Measurements from ENCODE around the gene DLGAP1. TPM values are rescaled to one million over a fixed set of nuclear protein-coding genes. Genes with fewer than 3 reads are reported as not detected.

DLGAP1 gene
- total and polyA plus RNA-seq, 2 of the 4 experiments (the other 2 are of a cell fraction): under 0.01 to 0.09 TPM

- no peak overlapping the region for H2BK5ac ChIP-seq (ENCODE audit: low read depth, low read length, poor library complexity, severe bottlenecking)
- no peak overlapping the region for H3K56ac ChIP-seq (ENCODE audit: extremely low read depth, insufficient read depth, low read length)
- no peak overlapping the region for H2AK5ac ChIP-seq (ENCODE audit: low read depth, low read length)
- POLR2A ChIA-PET (ENCODE audit: unreplicated experiment): no interaction called here
- H3K9me1 ChIP-seq (ENCODE audit: insufficient read depth, low read length): no peaks in the 10 kb centered on the region
- no peak overlapping the region for H2AFZ ChIP-seq (replicated peaks; ENCODE audit: low read length, poor library complexity)
- H2BK20ac ChIP-seq (ENCODE audit: low read depth, low read length): no peak overlapping the region
- H3K4me1 ChIP-seq (ENCODE audit: control insufficient read depth, insufficient read depth, low read length): no peaks in the 10 kb centered on the region
- H2BK120ac ChIP-seq (ENCODE audit: low read depth, low read length): no peak overlapping the region
- in situ Hi-C loops (cut with MboI; ENCODE audit: low sequenced_read_pairs): loop anchor here (10.0 kb wide), 1 partner anchor 60 kb away; no protein-coding TSS in a partner anchor
- ATAC-seq (ENCODE audit: low read depth) (no peak), DNase-seq (no peak)
- no peak overlapping the region for H3K9ac ChIP-seq (ENCODE audit: low read depth, low read length)
- no peak overlapping the region for H2BK15ac ChIP-seq (ENCODE audit: low read depth, low read length)
- no peaks in the 10 kb centered on the region for H3K36me3 ChIP-seq (ENCODE audit: control insufficient read depth, insufficient read depth, low read length)
- CTCF ChIA-PET: no interaction called here
- peaks cover 5% of the 10 kb centered on the region; the same call in 1 of the 2 replicates for H3K9me3 ChIP-seq (ENCODE audit: control insufficient read depth, insufficient read depth, low read length)
- H3K14ac ChIP-seq (replicated peaks; ENCODE audit: low read depth, low read length): no peak overlapping the region
- H3K79me1 ChIP-seq (ENCODE audit: low read depth in 1 of 2, low read length in 2 of 2): no peaks in the 10 kb centered on the region
- no peak overlapping the region for H3K23ac ChIP-seq (ENCODE audit: low read depth, low read length)
- no peak overlapping the region for H3K4ac ChIP-seq (ENCODE audit: low read depth, low read length)
- H2AK9ac ChIP-seq (replicated peaks; ENCODE audit: low read depth, low read length, poor library complexity): no peak overlapping the region
- BruUV-seq (replicated peaks): no TSS peak
- no peaks in the 10 kb centered on the region for H3K27me3 ChIP-seq (ENCODE audit: control insufficient read depth, insufficient read depth, low read length)
- no peak overlapping the region for H3K18ac ChIP-seq (ENCODE audit: low read depth, low read length)
- no peak overlapping the region for H3K4me3 ChIP-seq (ENCODE audit: insufficient read depth, low read depth, low read length)
- no peak overlapping the region for H4K91ac ChIP-seq (ENCODE audit: insufficient read depth, low read depth, low read length)
- H3K4me2 ChIP-seq (ENCODE audit: low read depth, low read length): no peak overlapping the region
- H4K8ac ChIP-seq (ENCODE audit: low read depth in 2 of 2, low read length in 2 of 2): no peak overlapping the region
- H3K27ac ChIP-seq (ENCODE audit: insufficient read depth, low read length): no peak overlapping the region
- intact Hi-C loops (cut with micrococcal nuclease): no loop called here
- TF ChIP-seq RFX5 (IDR thresholded peaks at IDR 0.05; ENCODE audit: low read depth, low read length): no peak
- TF ChIP-seq CEBPB (IDR thresholded peaks at IDR 0.05; ENCODE audit: low read depth, low read length): no peak
- TF ChIP-seq MAZ (IDR thresholded peaks at IDR 0.05; ENCODE audit: borderline replicate concordance, low read depth, low read length): no peak
- no peak for TF ChIP-seq ELK1 (IDR thresholded peaks at IDR 0.05; ENCODE audit: borderline replicate concordance, low read depth, low read length)
- no peak for TF ChIP-seq RCOR1 (IDR thresholded peaks at IDR 0.05; ENCODE audit: insufficient replicate concordance, low read length)
- TF ChIP-seq CTCF (conservative IDR thresholded peaks at IDR 0.05; ENCODE audit: low read depth, low read length): no peak
- TF ChIP-seq SMC3 (IDR thresholded peaks at IDR 0.05; ENCODE audit: low read depth, low read length): no peak
- no peak for TF ChIP-seq MXI1 (IDR thresholded peaks at IDR 0.05; ENCODE audit: borderline replicate concordance, low read depth, low read length)
- no peak for TF ChIP-seq CHD1 (IDR thresholded peaks at IDR 0.05; ENCODE audit: low read depth, low read length)
- dilution Hi-C loops (cut with HindIII; ENCODE audit: low sequenced_read_pairs, unreplicated experiment): no loop called here
- no peaks in the 10 kb centered on the region for H4K20me1 ChIP-seq (ENCODE audit: insufficient read depth, low read length)
- no peak overlapping the region for H4K5ac ChIP-seq (ENCODE audit: low read depth, low read length)
- WGBS, 2 experiments (ENCODE audit: extremely low coverage in 2 of 2, insufficient read length in 1 of 2): 0% methylated on average over 1 of the region's 7 CpGs; no CpG with 5 or more reads in 1 of the 2 experiments
These were observed 200.3 kb downstream of the DLGAP1 start for GRCh38 chr18:4254840-4255239.
